Activated B cell treated with CpG ODN at 0.5 μM for 24 hours (primary cell): Measurements from ENCODE around the gene GTPBP3. TPM values are rescaled to one million over a fixed set of nuclear protein-coding genes. Genes with fewer than 3 reads are reported as not detected.
A peak's percentile ranks its signal among the peaks of the same experiment; 100 is the strongest.

Source experiments
- ATAC-seq: fragments of 200-7000 bp; cut with Tn5 transposase; one replicate; pipeline ENCODE4 v1.10.0; 2021; ENCODE audit warnings: low read depth, mild to moderate bottlenecking, moderate library complexity
- CTCF ChIA-PET: fragments of 350-600 bp; sonication (Branson Sonifier 250); formaldehyde crosslinking; loops from one replicate; lab custom pipeline; 2021; ENCODE audit warnings: antibody characterized with exemption; lab: Charles Lee
- POLR2A ChIA-PET: fragments of 350-600 bp; sonication (Branson Sonifier 250); formaldehyde crosslinking; loops from one replicate; lab custom pipeline; 2021; ENCODE audit warnings: antibody characterized with exemption; lab: Charles Lee
- DNase-seq: peaks from one replicate; pipeline ENCODE4 v3.0.0; 2022
- H3K27ac Mint-ChIP-seq: one replicate; pipeline ENCODE4 v1.8.0; 2020; ENCODE audit warnings: mixed read lengths
- H3K27me3 Mint-ChIP-seq: one replicate; pipeline ENCODE4 v1.8.0; 2021; ENCODE audit warnings: mixed read lengths
- H3K36me3 Mint-ChIP-seq: one replicate; pipeline ENCODE4 v1.8.0; 2021; ENCODE audit warnings: low read depth, mixed read lengths
- H3K4me1 Mint-ChIP-seq: one replicate; pipeline ENCODE4 v1.8.0; 2021; ENCODE audit warnings: mixed read lengths
- H3K4me3 Mint-ChIP-seq: one replicate; pipeline ENCODE4 v1.8.0; 2020; ENCODE audit warnings: mild to moderate bottlenecking, mixed read lengths
- H3K9me3 Mint-ChIP-seq: one replicate; pipeline ENCODE4 v1.8.0; 2020; ENCODE audit warnings: mixed read lengths
- CTCF ChIP-seq: fragments of 200-600 bp; IDR thresholded peaks from one replicate; pipeline ENCODE4 v1.8.0; 2022; ENCODE audit warnings: antibody characterized with exemption, mild to moderate bottlenecking
- intact Hi-C: fragments of 100-400 bp; cut with micrococcal nuclease; formaldehyde crosslinking; loops from one replicate; pipeline ENCODE4 v1.15.1; 2024
- total RNA-seq: library from RNA; stranded (reverse); gene quantifications from 2 replicates; pipeline ENCODE4 v1.2.3, GENCODE V29; 2022

GTPBP3 gene
- total RNA-seq, 1 donor from 2014 or later, result 40.2 TPM

GRCh38 chr19:17385878-17386611 lies 48.7 kb downstream of the GTPBP3 start:
- TF ChIP-seq CTCF, result peak; percentile 58
- H3K27me3 Mint-ChIP-seq, result no peaks in the 10 kb centered on the region
- CTCF ChIA-PET, result interaction anchor here (0.6 to 2.3 kb wide), 18 partner anchors 10 to 351 kb away, joined by 3 to 22 read pairs (median 4); partner anchors contain the start of genes ANKLE1, DDA1, MRPL34 and MVB12A
- ATAC-seq, result peak; percentile 54
- H3K4me1 Mint-ChIP-seq, result peaks cover 15% of the 10 kb centered on the region
- DNase-seq, result peak; percentile 61
- POLR2A ChIA-PET, result interaction anchor here (1.0 to 1.3 kb wide), 3 partner anchors 41 to 93 kb away, joined by 4 to 7 read pairs (median 4); no protein-coding TSS in a partner anchor
- no peak overlapping the region for H3K27ac Mint-ChIP-seq
- H3K4me3 Mint-ChIP-seq, result no peak overlapping the region
- H3K36me3 Mint-ChIP-seq, result no peaks in the 10 kb centered on the region
- intact Hi-C loops, result loop anchor here (1.0 to 5.0 kb wide), 4 partner anchors 40 to 609 kb away; no protein-coding TSS in a partner anchor
- no peaks in the 10 kb centered on the region for H3K9me3 Mint-ChIP-seq

GRCh38 chr19:17389288-17389687 lies 51.9 kb downstream of the GTPBP3 start:
- no peaks in the 10 kb centered on the region for H3K9me3 Mint-ChIP-seq
- POLR2A ChIA-PET, result interaction anchor here (0.6 to 2.5 kb wide), 5 partner anchors 16 to 937 kb away, joined by 3 to 7 read pairs (median 5); partner anchors contain the start of genes ANO8, BST2 and MVB12A
- H3K4me3 Mint-ChIP-seq, result no peak overlapping the region
- no peak for DNase-seq
- no peak for ATAC-seq
- H3K4me1 Mint-ChIP-seq, result peaks cover 14% of the 10 kb centered on the region
- H3K36me3 Mint-ChIP-seq, result no peaks in the 10 kb centered on the region
- no peak for TF ChIP-seq CTCF
- H3K27ac Mint-ChIP-seq, result no peak overlapping the region
- CTCF ChIA-PET, result interaction anchor here (0.6 to 1.9 kb wide), 8 partner anchors 18 to 217 kb away, joined by 3 to 5 read pairs (median 4); partner anchors contain the start of gene TMEM221
- no peaks in the 10 kb centered on the region for H3K27me3 Mint-ChIP-seq
- intact Hi-C loops, result loop anchor here (5.0 kb wide), 1 partner anchor 612 kb away; no protein-coding TSS in a partner anchor

DNA sequence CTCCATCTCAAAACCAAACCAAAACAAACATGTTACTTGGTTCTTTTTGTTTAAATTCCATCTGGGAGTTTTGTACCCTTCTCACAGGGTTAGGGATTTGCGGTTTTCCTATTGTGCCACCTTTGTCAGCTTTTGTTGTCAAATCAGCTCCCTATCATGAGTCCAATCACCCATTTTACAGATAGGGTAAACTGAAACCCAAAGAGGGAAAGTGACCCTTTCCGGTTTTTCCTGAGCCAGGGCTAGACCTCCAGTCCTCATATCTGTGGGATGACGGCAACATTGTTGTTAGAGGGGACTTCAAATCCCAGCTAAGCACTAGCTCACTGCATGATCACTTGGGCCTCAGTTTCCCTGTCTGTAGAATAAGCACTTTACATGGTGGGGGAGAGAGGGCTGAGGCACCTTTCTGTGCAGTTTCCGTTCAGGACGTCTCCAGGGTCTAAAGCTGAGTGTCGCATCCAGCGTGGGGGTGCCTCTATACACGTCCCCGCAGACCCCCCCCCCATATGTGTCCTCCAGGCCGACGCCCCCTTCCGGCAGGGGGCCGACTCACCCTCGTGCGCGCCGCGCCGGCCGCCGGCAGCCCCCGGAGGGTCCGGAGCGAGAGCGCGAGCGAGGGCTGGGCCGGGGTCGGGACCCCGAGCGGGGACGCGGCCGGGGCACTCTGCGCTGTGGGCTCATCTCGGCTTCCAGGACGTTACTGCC lies 52.8 kb downstream of the GTPBP3 start:
- CTCF ChIA-PET, result interaction anchor here (1.6 kb wide), 1 partner anchor 85 kb away, joined by 3 read pairs; no protein-coding TSS in a partner anchor
- TF ChIP-seq CTCF, result no peak
- H3K4me3 Mint-ChIP-seq, result peak overlapping the region; percentile 86
- no peak for ATAC-seq
- peaks cover 18% of the 10 kb centered on the region for H3K4me1 Mint-ChIP-seq
- DNase-seq, result no peak
- H3K27me3 Mint-ChIP-seq, result no peaks in the 10 kb centered on the region
- no peaks in the 10 kb centered on the region for H3K36me3 Mint-ChIP-seq
- no peaks in the 10 kb centered on the region for H3K9me3 Mint-ChIP-seq
- intact Hi-C loops, result loop anchor here (5.0 kb wide), 2 partner anchors 313 to 613 kb away; partner anchors contain the start of genes HAUS8 and MYO9B
- POLR2A ChIA-PET, result interaction anchor here (0.6 to 2.5 kb wide), 3 partner anchors 15 to 183 kb away, joined by 3 to 7 read pairs (median 5); partner anchors contain the start of genes ANO8 and BST2
- no peak overlapping the region for H3K27ac Mint-ChIP-seq

GRCh38 chr19:17390665-17391370 lies 53.5 kb downstream of the GTPBP3 start:
- POLR2A ChIA-PET, result interaction anchor here (0.6 to 2.5 kb wide), 5 partner anchors 8 to 376 kb away, joined by 3 to 8 read pairs (median 6); partner anchors contain the start of gene ANO8
- intact Hi-C loops, result loop anchor here (1.0 to 5.0 kb wide), 4 partner anchors 14 to 314 kb away; partner anchors contain the start of genes BST2, HAUS8 and MYO9B
- H3K4me3 Mint-ChIP-seq, result peak overlapping the region; percentile 86
- no peaks in the 10 kb centered on the region for H3K9me3 Mint-ChIP-seq
- peak; percentile 85 for DNase-seq
- CTCF ChIA-PET, result no interaction called here
- peak overlapping the region; percentile 24 for H3K27ac Mint-ChIP-seq
- H3K36me3 Mint-ChIP-seq, result no peaks in the 10 kb centered on the region
- TF ChIP-seq CTCF, result no peak
- H3K4me1 Mint-ChIP-seq, result peaks cover 21% of the 10 kb centered on the region
- ATAC-seq, result peak; percentile 100
- H3K27me3 Mint-ChIP-seq, result no peaks in the 10 kb centered on the region
